Tibial nerve (tissue), 4 donors: ENCODE data around the gene EFCAB14.

Experiments used
- EP300 ChIP-seq, 2 donors: sonication (generic); formaldehyde crosslinking; IDR thresholded peaks; one replicate each; pipeline ENCODE4 v1.6.1; 2017; ENCODE audit warnings: antibody characterized with exemption in 2 of 2, mild to moderate bottlenecking in 1 of 2
- POLR2A ChIP-seq, 2 donors: fragments of 450-650 bp; IDR thresholded peaks; one replicate each; pipeline ENCODE4 v1.6.1; 2017; ENCODE audit warnings: antibody characterized with exemption in 2 of 2, mild to moderate bottlenecking in 2 of 2, moderate library complexity in 2 of 2
- TF ChIP-seq, protein P1 (sequence below), 5 experiments: fragments of 200-600 bp in 3 of 5; fragments of 450-650 bp in 2 of 5; sonication (generic) in 3 of 5; IDR thresholded peaks; one replicate each; pipeline ENCODE4 v1.5.1; 2016 to 2019; ENCODE audit warnings: antibody characterized with exemption in 5 of 5, mild to moderate bottlenecking in 3 of 5, moderate library complexity in 2 of 5

DNA sequence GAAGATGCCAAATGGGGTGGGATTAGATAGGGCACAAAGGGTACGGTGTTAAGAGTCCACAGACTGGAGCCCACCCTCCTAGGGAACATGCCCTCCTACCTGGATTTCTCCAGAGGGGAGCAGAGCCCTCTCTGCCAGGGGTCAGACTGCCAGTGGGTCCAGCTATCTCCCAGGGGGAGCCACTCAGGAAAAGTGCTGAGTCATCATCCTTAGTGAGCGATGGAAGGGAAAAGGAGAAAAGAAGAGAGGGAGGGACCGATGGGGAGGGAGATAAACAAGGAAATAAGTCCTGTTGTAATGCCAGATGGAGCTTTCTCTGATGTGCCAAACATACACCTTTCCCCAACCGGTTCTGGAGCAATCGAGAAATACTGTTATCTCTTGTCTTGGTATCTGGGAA, 49.5 kb upstream of the EFCAB14 start:
- TF ChIP-seq, protein P1, sequence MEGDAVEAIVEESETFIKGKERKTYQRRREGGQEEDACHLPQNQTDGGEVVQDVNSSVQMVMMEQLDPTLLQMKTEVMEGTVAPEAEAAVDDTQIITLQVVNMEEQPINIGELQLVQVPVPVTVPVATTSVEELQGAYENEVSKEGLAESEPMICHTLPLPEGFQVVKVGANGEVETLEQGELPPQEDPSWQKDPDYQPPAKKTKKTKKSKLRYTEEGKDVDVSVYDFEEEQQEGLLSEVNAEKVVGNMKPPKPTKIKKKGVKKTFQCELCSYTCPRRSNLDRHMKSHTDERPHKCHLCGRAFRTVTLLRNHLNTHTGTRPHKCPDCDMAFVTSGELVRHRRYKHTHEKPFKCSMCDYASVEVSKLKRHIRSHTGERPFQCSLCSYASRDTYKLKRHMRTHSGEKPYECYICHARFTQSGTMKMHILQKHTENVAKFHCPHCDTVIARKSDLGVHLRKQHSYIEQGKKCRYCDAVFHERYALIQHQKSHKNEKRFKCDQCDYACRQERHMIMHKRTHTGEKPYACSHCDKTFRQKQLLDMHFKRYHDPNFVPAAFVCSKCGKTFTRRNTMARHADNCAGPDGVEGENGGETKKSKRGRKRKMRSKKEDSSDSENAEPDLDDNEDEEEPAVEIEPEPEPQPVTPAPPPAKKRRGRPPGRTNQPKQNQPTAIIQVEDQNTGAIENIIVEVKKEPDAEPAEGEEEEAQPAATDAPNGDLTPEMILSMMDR (IDR thresholded peaks at IDR 0.05): no peak
- TF ChIP-seq POLR2A (IDR thresholded peaks at IDR 0.05) (no peak), EP300 (IDR thresholded peaks at IDR 0.05) (no peak)
